GM10266 (cell line): ENCODE results near the gene GRAMD1B.

ENCODE experiments used
- DNase-seq: peaks from one replicate; pipeline ENCODE4 v3.0.0; 2012; ENCODE audit errors: extremely low spot score
- CTCF ChIP-seq: IDR thresholded peaks from 2 replicates; pipeline ENCODE4 v1.5.1; 2012; ENCODE audit warnings: mild to moderate bottlenecking, low read depth; ENCODE audit not compliant: control insufficient read depth, insufficient read depth; ENCODE audit errors: missing control alignments

Gene GRAMD1B

DNA sequence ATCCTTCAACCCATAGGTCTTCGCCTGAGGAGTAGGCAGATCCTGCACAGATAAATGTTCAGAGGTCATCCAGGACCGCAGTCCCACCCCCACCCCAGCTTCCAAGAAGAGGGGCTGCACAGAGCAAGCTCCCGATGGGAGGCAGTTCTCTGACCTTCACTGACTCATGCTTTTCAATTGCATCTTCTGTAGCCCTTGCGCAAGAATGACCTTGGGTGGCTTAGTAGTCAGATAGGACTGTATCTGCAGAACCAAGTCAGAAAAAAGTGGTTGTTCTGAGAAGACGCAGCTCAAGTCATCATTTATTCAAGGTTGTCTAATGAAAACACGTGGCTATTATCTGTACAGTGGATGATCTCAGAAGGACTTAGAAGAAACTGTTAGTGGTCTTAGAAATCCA is 16.4 kb upstream of the GRAMD1B start:
- no peak for TF ChIP-seq CTCF
- no peak for DNase-seq

GRCh38 chr11:123416566-123416965 is 13.5 kb upstream of the GRAMD1B start:
- no peak for DNase-seq
- no peak for TF ChIP-seq CTCF

DNA sequence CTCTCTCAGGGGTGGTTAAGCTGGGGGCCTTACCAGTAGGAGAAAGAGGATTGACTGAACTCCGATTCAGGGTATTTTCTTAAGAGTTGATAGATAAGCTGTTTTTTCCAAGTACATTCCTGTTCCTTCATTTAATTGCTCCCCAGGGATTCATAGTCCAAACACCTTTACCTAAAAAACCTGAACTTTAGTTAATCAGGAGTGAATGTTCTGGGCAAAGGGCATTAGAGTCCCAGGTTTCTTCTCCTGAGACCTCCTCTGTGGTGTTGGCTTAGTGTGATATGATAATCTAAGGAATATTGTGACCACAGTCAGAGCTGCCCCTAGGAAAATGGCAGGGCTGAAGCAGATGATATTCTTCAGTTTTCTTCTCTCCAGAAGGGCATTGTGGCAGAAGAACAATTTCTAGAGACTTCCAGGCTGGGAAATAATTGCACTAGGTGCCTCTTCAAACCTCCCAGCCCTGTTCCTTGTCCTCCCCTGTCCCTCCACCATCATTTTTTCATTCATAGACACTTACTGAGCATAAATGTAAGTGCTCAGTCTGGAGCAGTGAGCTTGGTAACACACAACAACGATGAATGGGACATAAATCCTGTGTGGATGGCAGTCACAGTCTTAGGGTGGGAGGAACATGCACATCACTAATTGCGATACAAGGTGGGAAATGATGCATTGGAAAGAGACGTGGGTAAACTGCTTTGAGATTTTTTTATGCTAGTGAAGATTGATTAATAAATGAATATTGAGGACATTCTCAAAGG is 11.5 kb upstream of the GRAMD1B start:
- TF ChIP-seq CTCF, result no peak
- no peak for DNase-seq

DNA sequence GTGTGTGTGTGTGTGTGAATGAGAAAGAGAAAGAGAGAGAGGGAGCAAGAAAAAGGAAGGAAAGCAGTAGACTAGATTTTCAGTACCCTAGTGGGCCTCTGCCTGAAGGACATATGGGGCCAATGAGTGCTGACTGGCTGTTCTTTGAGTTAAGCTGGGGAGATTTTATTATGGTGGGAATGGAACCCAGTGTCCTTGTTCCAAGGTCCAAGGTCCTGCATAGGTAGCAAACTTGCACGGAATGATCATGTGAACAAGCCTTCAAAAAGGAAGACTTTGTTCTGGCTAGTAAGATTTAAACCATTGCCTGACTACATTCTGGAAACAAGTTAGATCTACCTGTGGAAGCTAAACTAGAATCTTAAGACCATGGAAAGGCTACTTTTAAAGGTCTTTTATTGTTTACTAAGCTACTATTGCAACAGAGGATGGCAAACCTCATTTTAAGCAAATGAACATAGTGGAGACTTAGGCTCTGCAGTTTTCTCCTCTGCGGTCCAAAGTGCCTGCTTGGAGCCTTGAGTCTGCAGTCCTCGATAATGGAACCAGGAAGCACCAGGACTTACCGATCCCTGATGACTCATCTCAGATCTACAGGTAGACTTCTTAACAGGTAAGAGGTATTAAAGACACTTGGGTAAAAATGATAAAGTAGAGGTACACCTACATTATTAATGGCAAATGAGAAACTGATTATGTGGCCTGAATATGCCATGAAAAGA is 10.2 kb upstream of the GRAMD1B start:
- no peak for TF ChIP-seq CTCF
- no peak for DNase-seq

DNA sequence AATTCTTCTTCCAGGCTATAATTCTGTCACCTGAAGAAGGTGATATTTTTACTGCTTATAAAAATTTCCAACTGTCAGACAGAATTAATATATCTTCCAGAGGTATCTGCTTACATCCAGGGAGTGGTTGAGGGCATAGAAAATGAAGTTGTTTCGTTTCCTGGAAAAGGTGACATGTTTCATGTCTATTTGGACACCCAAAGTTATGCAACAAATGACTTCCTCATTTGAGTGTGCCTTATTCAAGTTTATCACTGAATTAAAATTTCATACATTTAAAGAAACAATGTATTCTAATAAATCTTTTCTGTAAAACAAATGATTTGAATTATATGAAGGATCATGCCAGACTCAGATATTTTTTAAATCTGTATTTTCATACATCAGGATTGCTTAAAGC is 8.5 kb upstream of the GRAMD1B start:
- DNase-seq, result no peak
- no peak for TF ChIP-seq CTCF

DNA sequence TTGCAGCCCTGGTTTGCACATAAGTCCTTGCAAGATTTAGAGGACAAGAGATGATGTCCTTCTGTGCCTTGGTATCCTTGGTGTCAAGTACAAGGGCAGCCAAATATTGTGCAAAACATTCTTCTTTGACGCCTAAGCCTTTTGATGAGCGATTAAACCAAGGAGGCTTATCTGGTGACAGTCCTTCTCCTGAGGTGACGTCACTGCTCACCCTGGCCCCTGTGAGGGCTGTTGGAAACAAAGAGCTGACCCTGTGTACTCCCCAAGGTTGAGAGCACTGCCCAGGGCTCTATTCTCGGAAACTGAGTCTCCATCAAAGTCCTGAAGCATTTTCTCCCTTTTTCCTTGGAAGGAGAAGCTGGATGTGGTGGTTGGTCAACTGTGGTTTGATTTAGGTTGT is 4.7 kb upstream of the GRAMD1B start:
- no peak for DNase-seq
- no peak for TF ChIP-seq CTCF

DNA sequence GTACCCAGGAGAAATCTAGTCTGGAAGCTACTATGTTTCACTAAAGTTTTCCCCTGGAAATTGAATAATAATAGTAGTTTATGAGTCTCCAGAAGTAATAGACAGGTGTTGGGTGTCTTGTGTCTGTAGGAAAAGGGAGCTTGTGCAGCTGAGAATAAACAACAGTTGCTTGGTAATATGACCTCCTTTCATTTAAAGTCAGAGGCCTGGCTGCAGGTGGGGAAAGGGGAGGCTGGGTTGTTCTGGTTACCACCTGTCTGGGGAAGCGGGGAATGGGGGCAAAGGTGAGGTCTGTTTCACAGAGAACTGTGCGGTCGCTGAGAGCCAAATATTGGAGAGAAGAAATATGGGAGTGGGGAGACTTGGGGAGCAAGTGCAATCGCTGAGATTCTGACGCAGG is 3.3 kb upstream of the GRAMD1B start:
- TF ChIP-seq CTCF, result no peak
- no peak for DNase-seq
